ENCODE measurements around the gene UBL4B. TPM values are rescaled to one million over a fixed set of nuclear protein-coding genes. Genes with fewer than 3 reads are reported as not detected.

Gene UBL4B
- total RNA-seq, 1 experiment from 2014 or later: not detected

GRCh38 chr1:110118636-110119396 is 6.6 kb downstream of the UBL4B start:
- no peak overlapping the region for H3K4me3 ChIP-seq
- H3K9me3 ChIP-seq (replicated peaks): no peaks in the 10 kb centered on the region
- DNase-seq: no peak
- H3K4me1 ChIP-seq: no peaks in the 10 kb centered on the region
- no peak overlapping the region for H3K27ac ChIP-seq
- H3K27me3 ChIP-seq: 0 out of 2 replicates have a peak, but pooled peaks cover 3% of the 10 kb centered on the region
- no peaks in the 10 kb centered on the region for H3K36me3 ChIP-seq

GRCh38 chr1:110119843-110120242 is 7.6 kb downstream of the UBL4B start:
- no peaks in the 10 kb centered on the region for H3K36me3 ChIP-seq

GRCh38 chr1:110120960-110121561 is 8.8 kb downstream of the UBL4B start:
- no peaks in the 10 kb centered on the region for H3K9me3 ChIP-seq (replicated peaks)
- 0 out of 2 replicates have a peak, but pooled peaks cover 3% of the 10 kb centered on the region for H3K27me3 ChIP-seq
- no peak for DNase-seq
- no peak overlapping the region for H3K27ac ChIP-seq
- H3K4me3 ChIP-seq: no peak overlapping the region
- H3K4me1 ChIP-seq: no peaks in the 10 kb centered on the region
- H3K36me3 ChIP-seq: no peaks in the 10 kb centered on the region

More at GRCh38 chr1:110119843-110120242, 7.6 kb downstream of the UBL4B start:
- no peak for DNase-seq
- Histone ChIP-seq H3K4me1 (no peaks in the 10 kb centered on the region), H3K9me3 (replicated peaks) (no peaks in the 10 kb centered on the region), H3K27ac (no peak overlapping the region), H3K27me3 (0 out of 2 replicates have a peak, but pooled peaks cover 3% of the 10 kb centered on the region), H3K4me3 (no peak overlapping the region)

- H3K27me3 ChIP-seq: no peaks in the 10 kb centered on the region
- H3K36me3 ChIP-seq: no peaks in the 10 kb centered on the region
- no peaks in the 10 kb centered on the region for H3K4me1 ChIP-seq
- H3K9me3 ChIP-seq (replicated peaks): no peaks in the 10 kb centered on the region
- H3K27ac ChIP-seq: no peak overlapping the region
- H3K4me3 ChIP-seq: no peak overlapping the region
- no peak for DNase-seq
Observed at GRCh38 chr1:110123224-110123623, 11.0 kb downstream of the UBL4B start.

- no peak overlapping the region for H3K4me3 ChIP-seq
- no peaks in the 10 kb centered on the region for H3K4me1 ChIP-seq
- H3K27ac ChIP-seq: no peak overlapping the region
- no peaks in the 10 kb centered on the region for H3K36me3 ChIP-seq
- no peaks in the 10 kb centered on the region for H3K9me3 ChIP-seq (replicated peaks)
- DNase-seq: no peak
- 0 out of 2 replicates have a peak, but pooled peaks cover 4% of the 10 kb centered on the region for H3K27me3 ChIP-seq
Observed at GRCh38 chr1:110125810-110126209, 13.6 kb downstream of the UBL4B start.

- H3K4me3 ChIP-seq: no peak overlapping the region
- 0 out of 2 replicates have a peak, but pooled peaks cover 4% of the 10 kb centered on the region for H3K27me3 ChIP-seq
- DNase-seq: no peak
- H3K36me3 ChIP-seq: no peaks in the 10 kb centered on the region
- H3K9me3 ChIP-seq (replicated peaks): no peaks in the 10 kb centered on the region
- H3K27ac ChIP-seq: no peak overlapping the region
- H3K4me1 ChIP-seq: no peaks in the 10 kb centered on the region
Observed at GRCh38 chr1:110130113-110130591, 17.9 kb downstream of the UBL4B start.

- 0 out of 2 replicates have a peak, but pooled peaks cover 4% of the 10 kb centered on the region for H3K27me3 ChIP-seq
- no peaks in the 10 kb centered on the region for H3K4me1 ChIP-seq
- no peaks in the 10 kb centered on the region for H3K36me3 ChIP-seq
- no peaks in the 10 kb centered on the region for H3K9me3 ChIP-seq (replicated peaks)
- no peak overlapping the region for H3K4me3 ChIP-seq
- no peak for DNase-seq
- H3K27ac ChIP-seq: no peak overlapping the region
Observed at GRCh38 chr1:110130989-110131388, 18.7 kb downstream of the UBL4B start.

- Histone ChIP-seq H3K27me3 (peaks cover 9% of the 10 kb centered on the region; the same call in 1 of the 2 replicates), H3K9me3 (replicated peaks) (no peaks in the 10 kb centered on the region), H3K4me1 (no peaks in the 10 kb centered on the region), H3K4me3 (no peak overlapping the region), H3K36me3 (no peaks in the 10 kb centered on the region), H3K27ac (no peak overlapping the region)
- no peak for DNase-seq
Observed at GRCh38 chr1:110132682-110133081, 20.4 kb downstream of the UBL4B start.

GRCh38 chr1:110133436-110133835 is 21.2 kb downstream of the UBL4B start:
- Histone ChIP-seq H3K4me3 (no peak overlapping the region), H3K9me3 (replicated peaks) (no peaks in the 10 kb centered on the region), H3K36me3 (no peaks in the 10 kb centered on the region), H3K27ac (no peak overlapping the region), H3K27me3 (peaks cover 12% of the 10 kb centered on the region; the same call in 1 of the 2 replicates), H3K4me1 (no peaks in the 10 kb centered on the region)
- DNase-seq: no peak

GRCh38 chr1:110134050-110134595 is 21.9 kb downstream of the UBL4B start:
- Histone ChIP-seq H3K27me3 (peaks cover 12% of the 10 kb centered on the region), H3K36me3 (no peaks in the 10 kb centered on the region), H3K4me1 (no peaks in the 10 kb centered on the region), H3K27ac (no peak overlapping the region), H3K4me3 (no peak overlapping the region), H3K9me3 (replicated peaks) (no peaks in the 10 kb centered on the region)
- no peak for DNase-seq

GRCh38 chr1:110135246-110135645 is 23.0 kb downstream of the UBL4B start:
- no peaks in the 10 kb centered on the region for H3K9me3 ChIP-seq (replicated peaks)
- H3K4me3 ChIP-seq: no peak overlapping the region
- H3K27me3 ChIP-seq: peaks cover 12% of the 10 kb centered on the region
- no peaks in the 10 kb centered on the region for H3K36me3 ChIP-seq
- DNase-seq: no peak
- no peaks in the 10 kb centered on the region for H3K4me1 ChIP-seq
- no peak overlapping the region for H3K27ac ChIP-seq

GRCh38 chr1:110135666-110136065 is 23.4 kb downstream of the UBL4B start:
- Histone ChIP-seq H3K4me3 (no peak overlapping the region), H3K36me3 (no peaks in the 10 kb centered on the region), H3K27me3 (peaks cover 14% of the 10 kb centered on the region), H3K4me1 (no peaks in the 10 kb centered on the region), H3K27ac (no peak overlapping the region), H3K9me3 (replicated peaks) (no peaks in the 10 kb centered on the region)
- peak in 1 of 2 experiments; percentile 4 for DNase-seq

- H3K4me1 ChIP-seq: no peaks in the 10 kb centered on the region
- no peak for DNase-seq
- no peak overlapping the region for H3K27ac ChIP-seq
- peaks cover 14% of the 10 kb centered on the region for H3K27me3 ChIP-seq
- H3K9me3 ChIP-seq (replicated peaks): no peaks in the 10 kb centered on the region
- no peak overlapping the region for H3K4me3 ChIP-seq
- no peaks in the 10 kb centered on the region for H3K36me3 ChIP-seq
Observed at GRCh38 chr1:110136911-110137310, 24.7 kb downstream of the UBL4B start.

GRCh38 chr1:110138956-110139355 is 26.7 kb downstream of the UBL4B start:
- Histone ChIP-seq H3K27ac (no peak overlapping the region), H3K9me3 (replicated peaks) (no peaks in the 10 kb centered on the region), H3K4me1 (no peaks in the 10 kb centered on the region), H3K36me3 (no peaks in the 10 kb centered on the region), H3K27me3 (peaks cover 18% of the 10 kb centered on the region), H3K4me3 (no peak overlapping the region)
- no peak for DNase-seq

- Histone ChIP-seq H3K36me3 (no peaks in the 10 kb centered on the region), H3K9me3 (replicated peaks) (no peaks in the 10 kb centered on the region), H3K4me1 (no peaks in the 10 kb centered on the region), H3K27me3 (peaks cover 10% of the 10 kb centered on the region), H3K27ac (no peak overlapping the region), H3K4me3 (no peak overlapping the region)
- DNase-seq: no peak
Observed at GRCh38 chr1:110144366-110144765, 32.1 kb downstream of the UBL4B start.

Data from SJCRH30 (cell line).